HG02884 (cell line): ENCODE results near the gene ARSB.
A peak's percentile ranks its signal among the peaks of the same experiment; 100 is the strongest.

Experiments
- ATAC-seq: cut with Tn5 transposase; IDR thresholded peaks from one replicate; pipeline ENCODE4 v1.9.1; 2021; ENCODE audit warnings: mild to moderate bottlenecking, moderate library complexity; ENCODE audit not compliant: unreplicated experiment

Gene ARSB

GRCh38 chr5:78731884-78732283, 253.2 kb downstream of the ARSB start:
- ATAC-seq: no peak

- no peak for ATAC-seq
Measured at GRCh38 chr5:78730300-78731094, 254.6 kb downstream of the ARSB start.

DNA sequence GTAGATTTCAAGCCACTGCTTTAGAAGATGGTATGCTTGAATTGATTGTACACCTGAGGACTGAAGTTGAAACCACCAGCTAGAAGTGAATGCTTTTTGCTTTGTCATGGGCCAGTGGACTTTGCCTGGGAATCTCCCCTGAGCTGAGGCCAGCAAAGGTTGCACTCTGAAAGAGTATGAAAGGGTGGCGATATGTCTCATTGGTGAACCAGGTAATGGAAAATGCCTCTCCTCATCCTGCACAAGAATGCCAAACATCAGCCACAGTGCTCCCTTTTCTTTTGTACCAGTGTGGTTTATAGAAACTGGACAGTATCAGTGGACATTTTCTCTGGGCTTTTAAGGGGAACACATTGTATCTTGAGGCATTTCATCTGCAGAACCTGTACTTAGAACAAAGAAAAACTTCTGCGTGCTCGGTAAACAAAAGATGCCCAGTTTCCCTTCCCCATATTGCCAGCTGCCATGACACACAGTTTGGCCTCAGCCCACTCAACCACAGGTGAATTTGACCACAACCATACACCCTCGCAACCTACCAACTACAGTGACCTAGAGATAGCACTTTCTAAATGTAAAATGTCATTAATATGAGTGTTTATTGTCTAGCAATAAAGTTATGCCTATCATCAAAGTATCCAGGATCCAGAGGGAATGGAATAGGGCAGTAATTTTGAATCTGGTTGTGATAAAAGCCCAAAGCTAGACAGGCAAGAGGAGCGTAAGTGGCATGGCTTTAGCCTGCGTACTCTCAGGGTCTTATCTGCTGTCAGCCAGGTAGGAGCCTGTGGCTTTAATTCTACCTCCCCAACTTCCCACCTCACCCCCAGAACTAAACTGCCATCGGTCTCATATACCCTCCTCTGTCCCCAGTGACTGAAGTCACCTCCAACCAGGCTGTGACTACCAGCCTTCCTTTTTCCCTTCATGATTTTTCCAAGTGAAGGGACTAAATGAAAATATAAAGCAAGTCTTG, 257.0 kb downstream of the ARSB start:
- peak; percentile 79 for ATAC-seq
